GM10847 (cell line): ENCODE data around the gene CHN1.

Source experiments
- POLR2A ChIP-seq: IDR thresholded peaks from 2 replicates; pipeline ENCODE4 v1.6.1; 2011; ENCODE audit not compliant: insufficient read length; ENCODE audit errors: extremely low read depth

CHN1 gene

GRCh38 chr2:175004980-175005732 lies at the start of gene CHN1:
Gene CHN1 (minus strand): TSS chr2:175005381. CDS start chr2:175004912, 469 bp downstream.
- no peak for TF ChIP-seq POLR2A

GRCh38 chr2:175054340-175054739 lies 49.2 kb upstream of the CHN1 start:
- no peak for TF ChIP-seq POLR2A

- no peak for TF ChIP-seq POLR2A
Measured at GRCh38 chr2:175049661-175050060, 44.5 kb upstream of the CHN1 start.

GRCh38 chr2:175048275-175048674 lies 43.1 kb upstream of the CHN1 start:
- no peak for TF ChIP-seq POLR2A

GRCh38 chr2:175039490-175039889 lies 34.3 kb upstream of the CHN1 start:
- TF ChIP-seq POLR2A = no peak

- no peak for TF ChIP-seq POLR2A
Measured at GRCh38 chr2:175039031-175039430, 33.9 kb upstream of the CHN1 start.

GRCh38 chr2:175037941-175038340 lies 32.8 kb upstream of the CHN1 start:
- no peak for TF ChIP-seq POLR2A

- TF ChIP-seq POLR2A = no peak
Measured at GRCh38 chr2:175036582-175037018, 31.4 kb upstream of the CHN1 start.

GRCh38 chr2:175035806-175036205 lies 30.6 kb upstream of the CHN1 start:
- no peak for TF ChIP-seq POLR2A

- TF ChIP-seq POLR2A = no peak
Measured at GRCh38 chr2:175034716-175035115, 29.5 kb upstream of the CHN1 start.

- no peak for TF ChIP-seq POLR2A
Measured at GRCh38 chr2:175030380-175031271, 25.4 kb upstream of the CHN1 start.

- TF ChIP-seq POLR2A = no peak
Measured at GRCh38 chr2:175027755-175028154, 22.6 kb upstream of the CHN1 start.

GRCh38 chr2:175026385-175026784 lies 21.2 kb upstream of the CHN1 start:
- TF ChIP-seq POLR2A = no peak

GRCh38 chr2:175025946-175026345 lies 20.8 kb upstream of the CHN1 start:
- TF ChIP-seq POLR2A = no peak

GRCh38 chr2:175025233-175025632 lies 20.1 kb upstream of the CHN1 start:
- no peak for TF ChIP-seq POLR2A

- no peak for TF ChIP-seq POLR2A
Measured at GRCh38 chr2:175022923-175023322, 17.7 kb upstream of the CHN1 start.
